ENCODE measurements around the gene HAGH.

The HAGH gene

GRCh38 chr16:1762879-1763520 lies 63.6 kb downstream of the HAGH start (continued):
- no peak for TF ChIP-seq ZNF747 (tag by site-specific recombination; IDR thresholded peaks at IDR 0.05)
- no peak for TF ChIP-seq SP7 (tag by site-specific recombination; IDR thresholded peaks at IDR 0.05)

DNA sequence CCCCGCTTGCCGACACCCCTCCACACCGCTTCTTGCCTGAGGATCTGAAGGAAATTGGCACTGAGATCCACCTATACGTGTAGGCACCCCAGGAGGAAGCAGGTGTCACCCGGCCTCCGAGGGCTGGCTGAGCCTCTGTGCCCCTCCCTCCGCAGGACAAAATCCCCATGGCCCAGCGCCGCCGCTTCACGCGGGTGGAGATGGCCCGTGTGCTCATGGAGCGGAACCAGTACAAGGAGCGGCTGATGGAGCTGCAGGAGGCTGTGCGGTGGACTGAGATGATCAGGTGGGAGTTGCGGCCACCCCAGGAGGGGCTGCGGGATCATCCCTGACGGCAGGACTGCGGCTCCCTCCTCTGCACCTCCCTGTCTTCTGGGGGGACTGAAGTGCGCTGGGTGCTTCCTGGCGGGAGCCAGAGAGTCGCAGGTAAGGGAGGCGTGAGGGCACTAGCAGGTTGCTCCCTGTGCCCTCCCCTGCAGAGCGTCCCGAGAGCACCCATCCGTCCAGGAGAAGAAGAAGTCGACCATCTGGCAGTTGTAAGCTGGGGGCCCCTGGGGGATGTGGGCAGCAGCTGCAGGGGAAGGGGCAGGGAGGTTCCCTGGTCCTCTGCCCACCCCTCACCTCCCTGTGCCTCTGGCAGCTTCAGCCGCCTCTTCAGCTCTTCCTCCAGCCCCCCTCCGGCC lies 64.3 kb downstream of the HAGH start:
- no peak overlapping the region for H3K4me3 ChIP-seq (ENCODE audit: low read depth, low read length)
- CTCF ChIA-PET: interaction anchor here (0.6 kb wide), 1 partner anchor 44 kb away, joined by 5 read pairs; no protein-coding TSS in a partner anchor
- TF ChIP-seq ZSCAN30 (tag by site-specific recombination; IDR thresholded peaks at IDR 0.05): no peak
- no peak for TF ChIP-seq ZBTB7A (tag by site-specific recombination; IDR thresholded peaks at IDR 0.05; ENCODE audit: low read depth)
- no peak for TF ChIP-seq ZNF610 (tag by site-specific recombination; IDR thresholded peaks at IDR 0.05; ENCODE audit: borderline replicate concordance)
- no peak for TF ChIP-seq ZNF449 (tag by site-specific recombination; IDR thresholded peaks at IDR 0.05)
- no peak for TF ChIP-seq YY1 (tag by site-specific recombination; IDR thresholded peaks at IDR 0.05)
- no peak for TF ChIP-seq ZNF555 (tag by site-specific recombination; conservative IDR thresholded peaks at IDR 0.05)
- no peak for TF ChIP-seq ZSCAN16 (tag by site-specific recombination; IDR thresholded peaks at IDR 0.05)
- no peak for TF ChIP-seq ZNF623 (tag by site-specific recombination; IDR thresholded peaks at IDR 0.05)
- TF ChIP-seq, protein P1, sequence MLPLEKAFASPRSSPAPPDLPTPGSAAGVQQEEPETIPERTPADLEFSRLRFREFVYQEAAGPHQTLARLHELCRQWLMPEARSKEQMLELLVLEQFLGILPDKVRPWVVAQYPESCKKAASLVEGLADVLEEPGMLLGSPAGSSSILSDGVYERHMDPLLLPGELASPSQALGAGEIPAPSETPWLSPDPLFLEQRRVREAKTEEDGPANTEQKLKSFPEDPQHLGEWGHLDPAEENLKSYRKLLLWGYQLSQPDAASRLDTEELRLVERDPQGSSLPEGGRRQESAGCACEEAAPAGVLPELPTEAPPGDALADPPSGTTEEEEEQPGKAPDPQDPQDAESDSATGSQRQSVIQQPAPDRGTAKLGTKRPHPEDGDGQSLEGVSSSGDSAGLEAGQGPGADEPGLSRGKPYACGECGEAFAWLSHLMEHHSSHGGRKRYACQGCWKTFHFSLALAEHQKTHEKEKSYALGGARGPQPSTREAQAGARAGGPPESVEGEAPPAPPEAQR (tag by site-specific recombination; IDR thresholded peaks at IDR 0.05): no peak
- TF ChIP-seq ZNF660 (tag by site-specific recombination; IDR thresholded peaks at IDR 0.05): no peak
- TF ChIP-seq ZNF248 (tag by site-specific recombination; IDR thresholded peaks at IDR 0.05): no peak
- TF ChIP-seq ZBTB20 (tag by site-specific recombination; IDR thresholded peaks at IDR 0.05): no peak
- TF ChIP-seq ZNF133 (tag by site-specific recombination; IDR thresholded peaks at IDR 0.05): no peak
- TF ChIP-seq ZNF654 (tag by site-specific recombination; IDR thresholded peaks at IDR 0.05; ENCODE audit: low read depth): no peak
- no peak for TF ChIP-seq BCL6B (tag by site-specific recombination; IDR thresholded peaks at IDR 0.05)
- TF ChIP-seq, protein P2, sequence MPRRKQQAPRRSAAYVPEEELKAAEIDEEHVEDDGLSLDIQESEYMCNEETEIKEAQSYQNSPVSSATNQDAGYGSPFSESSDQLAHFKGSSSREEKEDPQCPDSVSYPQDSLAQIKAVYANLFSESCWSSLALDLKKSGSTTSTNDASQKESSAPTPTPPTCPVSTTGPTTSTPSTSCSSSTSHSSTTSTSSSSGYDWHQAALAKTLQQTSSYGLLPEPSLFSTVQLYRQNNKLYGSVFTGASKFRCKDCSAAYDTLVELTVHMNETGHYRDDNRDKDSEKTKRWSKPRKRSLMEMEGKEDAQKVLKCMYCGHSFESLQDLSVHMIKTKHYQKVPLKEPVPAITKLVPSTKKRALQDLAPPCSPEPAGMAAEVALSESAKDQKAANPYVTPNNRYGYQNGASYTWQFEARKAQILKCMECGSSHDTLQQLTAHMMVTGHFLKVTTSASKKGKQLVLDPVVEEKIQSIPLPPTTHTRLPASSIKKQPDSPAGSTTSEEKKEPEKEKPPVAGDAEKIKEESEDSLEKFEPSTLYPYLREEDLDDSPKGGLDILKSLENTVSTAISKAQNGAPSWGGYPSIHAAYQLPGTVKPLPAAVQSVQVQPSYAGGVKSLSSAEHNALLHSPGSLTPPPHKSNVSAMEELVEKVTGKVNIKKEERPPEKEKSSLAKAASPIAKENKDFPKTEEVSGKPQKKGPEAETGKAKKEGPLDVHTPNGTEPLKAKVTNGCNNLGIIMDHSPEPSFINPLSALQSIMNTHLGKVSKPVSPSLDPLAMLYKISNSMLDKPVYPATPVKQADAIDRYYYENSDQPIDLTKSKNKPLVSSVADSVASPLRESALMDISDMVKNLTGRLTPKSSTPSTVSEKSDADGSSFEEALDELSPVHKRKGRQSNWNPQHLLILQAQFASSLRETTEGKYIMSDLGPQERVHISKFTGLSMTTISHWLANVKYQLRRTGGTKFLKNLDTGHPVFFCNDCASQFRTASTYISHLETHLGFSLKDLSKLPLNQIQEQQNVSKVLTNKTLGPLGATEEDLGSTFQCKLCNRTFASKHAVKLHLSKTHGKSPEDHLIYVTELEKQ (tag by site-specific recombination; IDR thresholded peaks at IDR 0.05; ENCODE audit: borderline replicate concordance): no peak
- TF ChIP-seq ZNF664 (tag by site-specific recombination; IDR thresholded peaks at IDR 0.05): no peak
- TF ChIP-seq ZNF184 (tag by site-specific recombination; IDR thresholded peaks at IDR 0.05): no peak
- no peaks in the 10 kb centered on the region for H3K4me1 ChIP-seq (ENCODE audit: control insufficient read depth, insufficient read depth, low read length)
- POLR2A ChIA-PET: no interaction called here
- no peaks in the 10 kb centered on the region for H3K9me3 ChIP-seq (ENCODE audit: control insufficient read depth, insufficient read depth, low read depth, low read length)
- H3K36me3 ChIP-seq (ENCODE audit: control insufficient read depth in 2 of 2, insufficient read depth in 1 of 2, low read length in 2 of 2): peaks cover 0 to 88% of the 10 kb centered on the region in 2 experiments; a peak in 1 of 3 replicates
- H3K27ac ChIP-seq (ENCODE audit: extremely low read depth, low read depth, low read length): no peak overlapping the region

Data from HEK293 (cell line).